Stimulated activated naive CD4-positive, alpha-beta T cell (primary cell): Measurements from ENCODE around the gene EPAS1.
A peak's percentile ranks its signal among the peaks of the same experiment; 100 is the strongest.

Experiments used
- DNase-seq, 6 experiments: peaks; one replicate each; lab custom pipeline; 2025; lab: John Stamatoyannopoulos, UW

The EPAS1 gene

GRCh38 chr2:46339676-46340459 is 42.7 kb downstream of the EPAS1 start:
- no peak for DNase-seq

DNA sequence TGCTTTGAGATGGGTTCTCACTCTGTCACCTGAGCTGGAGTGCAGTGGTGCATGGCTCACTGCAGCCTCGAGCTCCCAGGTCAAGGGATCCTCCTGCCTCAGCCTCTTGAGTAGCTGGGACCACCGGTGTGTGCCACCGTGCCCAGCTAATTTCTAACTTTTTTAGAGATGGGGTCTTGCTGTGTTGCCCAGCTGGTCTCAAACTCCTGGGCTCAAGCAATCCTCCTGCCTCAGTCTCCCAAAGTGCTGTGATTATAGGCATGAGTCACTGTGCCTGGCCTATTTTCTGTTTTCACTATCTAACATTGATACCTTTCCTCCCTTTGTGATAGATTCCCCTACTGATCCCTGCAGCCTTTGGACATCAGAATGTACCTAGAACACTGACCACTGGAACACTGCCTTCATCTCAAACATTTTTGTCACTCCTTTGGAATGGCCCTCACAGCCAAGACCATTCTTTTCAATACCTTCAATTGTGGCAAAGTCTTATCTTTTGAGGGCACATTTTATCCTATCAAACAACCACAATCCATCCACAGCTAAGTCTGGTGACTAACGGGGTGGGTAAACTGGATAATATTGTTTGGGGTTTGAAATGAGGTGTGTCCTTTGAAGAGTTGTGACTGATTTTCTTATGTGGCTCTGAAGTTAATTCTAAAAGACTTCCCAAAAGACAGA is 43.7 kb downstream of the EPAS1 start:
- DNase-seq, result no peak

- DNase-seq, result no peak
Measured at GRCh38 chr2:46342566-46343315, 45.5 kb downstream of the EPAS1 start.

GRCh38 chr2:46344706-46345105 is 47.5 kb downstream of the EPAS1 start:
- no peak for DNase-seq

DNA sequence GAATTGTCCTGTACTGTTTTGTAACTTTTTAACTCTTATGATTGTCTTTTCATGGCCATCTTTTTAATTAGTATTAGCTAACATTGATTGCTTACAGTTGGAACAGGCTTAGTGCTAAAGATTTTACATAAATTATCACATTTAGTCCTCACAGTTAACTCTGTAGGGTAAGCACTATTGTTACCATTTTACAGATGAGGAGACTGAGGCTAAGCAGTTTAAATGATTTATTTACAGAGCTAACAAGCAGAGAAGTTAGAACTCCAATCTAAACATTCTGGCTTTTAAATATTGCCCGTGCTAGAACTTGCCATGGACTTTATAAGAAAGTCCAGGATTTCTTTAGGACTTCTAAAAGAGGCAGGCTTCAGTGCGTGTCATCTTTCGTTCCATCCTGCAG is 48.6 kb downstream of the EPAS1 start:
- DNase-seq, result no peak

- DNase-seq, result no peak
Measured at GRCh38 chr2:46346719-46347118, 49.5 kb downstream of the EPAS1 start.

GRCh38 chr2:46347648-46348280 is 50.6 kb downstream of the EPAS1 start:
- DNase-seq, result peak in 1 of 6 experiments; percentile 12

GRCh38 chr2:46349115-46349547 is 51.9 kb downstream of the EPAS1 start:
- DNase-seq, result no peak

DNA sequence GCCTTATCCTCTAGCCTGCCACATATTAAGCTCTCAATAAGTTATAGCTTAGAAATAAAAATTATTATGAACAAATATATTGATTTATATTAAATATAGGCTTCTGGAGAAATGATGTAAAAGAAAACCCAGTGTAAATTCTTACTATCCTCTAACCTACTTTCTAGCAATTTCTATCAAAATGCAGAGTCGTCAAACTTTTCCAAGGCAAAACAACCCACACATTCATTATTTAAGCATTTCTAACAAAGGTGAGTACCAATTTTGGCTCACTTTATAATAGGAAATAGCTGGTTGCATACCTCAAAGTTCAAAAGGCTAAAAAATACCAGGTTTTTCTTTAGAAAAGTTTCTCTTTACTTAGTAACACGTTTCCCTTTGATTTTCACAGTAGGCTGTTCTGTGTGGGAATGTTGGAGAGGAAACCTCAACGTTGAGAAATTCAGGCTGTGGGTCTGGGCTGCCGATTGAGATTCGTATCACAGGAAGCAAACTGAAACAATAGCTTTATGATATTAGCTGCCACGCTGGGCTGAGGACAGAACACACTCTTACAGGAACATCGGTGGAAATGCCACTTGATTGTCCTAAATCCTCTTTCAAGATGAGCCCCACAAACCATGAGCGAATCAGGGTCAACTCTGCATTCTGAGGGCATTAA is 53.0 kb downstream of the EPAS1 start:
- peak in 2 of 6 experiments; percentile 8 to 27 for DNase-seq

DNA sequence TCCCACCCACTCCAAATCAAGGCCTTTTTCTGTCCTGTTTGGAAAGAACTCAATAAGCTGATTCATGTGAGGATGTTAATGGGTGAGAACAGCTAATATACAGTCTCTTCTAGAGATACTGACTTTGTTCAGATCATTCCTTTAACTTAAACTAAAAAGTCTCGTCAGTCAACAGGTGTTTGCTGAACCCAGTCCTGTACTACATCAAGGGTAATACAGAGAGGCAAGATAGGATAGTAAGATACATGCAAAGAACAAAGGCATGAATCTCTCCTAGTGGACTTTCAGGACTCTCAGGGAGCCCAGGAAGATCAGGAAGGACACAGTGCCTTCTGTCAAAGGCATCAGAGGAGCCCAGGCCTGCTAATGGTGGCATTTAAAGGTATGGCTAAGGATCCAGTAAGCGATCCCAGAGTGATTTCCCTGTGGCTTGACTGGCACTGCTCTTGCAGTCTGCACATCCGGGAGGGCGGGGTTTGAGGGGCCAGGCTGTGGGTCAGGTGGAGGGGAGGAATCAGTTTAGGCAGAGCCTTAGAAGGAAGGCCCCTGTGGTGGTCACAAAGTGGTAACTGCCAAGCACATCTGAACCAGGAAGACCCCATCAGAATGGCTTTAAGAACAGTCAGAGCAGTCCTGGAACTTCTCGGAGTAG is 54.0 kb downstream of the EPAS1 start:
- peak in 2 of 6 experiments; percentile 13 to 57 for DNase-seq

DNA sequence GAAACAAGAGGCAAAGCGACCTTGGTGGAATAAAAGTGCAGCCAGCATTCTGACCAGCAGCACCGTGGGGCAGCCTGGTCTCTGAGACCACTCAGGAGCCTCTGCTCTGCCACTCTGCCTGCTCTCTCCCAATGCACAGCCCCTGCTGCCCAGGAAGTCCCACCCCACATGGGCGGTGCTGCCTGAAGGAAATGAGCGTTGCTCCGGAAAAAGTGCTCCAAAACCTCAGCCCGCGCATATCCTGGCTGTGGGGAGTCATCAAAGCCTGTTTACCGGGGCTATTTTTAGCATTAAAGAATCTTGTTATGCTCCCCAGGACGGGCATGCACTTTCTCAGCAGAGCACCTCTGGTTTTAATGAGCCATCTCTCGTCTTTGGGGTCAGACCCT is 54.5 kb downstream of the EPAS1 start:
- peak; percentile 11 to 78 (median 62) for DNase-seq

DNA sequence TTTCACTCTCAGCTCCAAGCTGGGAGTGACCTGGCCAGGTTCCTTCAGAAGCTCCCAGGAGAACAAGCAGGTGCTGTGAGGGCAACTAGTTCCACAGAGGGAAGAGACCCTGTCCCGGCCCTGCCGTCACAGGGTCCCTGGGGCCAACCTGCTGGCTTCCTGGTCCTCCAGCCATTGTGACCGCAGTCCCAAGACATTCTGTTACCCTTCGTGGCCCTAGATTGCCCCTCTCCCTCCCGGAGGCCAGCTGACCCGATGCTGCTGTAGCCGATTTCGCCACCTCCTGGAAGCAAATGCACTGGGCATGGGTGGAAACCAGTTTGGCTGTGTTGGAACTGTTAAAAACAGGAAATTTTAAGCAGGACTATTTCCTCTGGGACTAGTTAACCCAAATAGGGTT is 55.4 kb downstream of the EPAS1 start:
- no peak for DNase-seq

DNA sequence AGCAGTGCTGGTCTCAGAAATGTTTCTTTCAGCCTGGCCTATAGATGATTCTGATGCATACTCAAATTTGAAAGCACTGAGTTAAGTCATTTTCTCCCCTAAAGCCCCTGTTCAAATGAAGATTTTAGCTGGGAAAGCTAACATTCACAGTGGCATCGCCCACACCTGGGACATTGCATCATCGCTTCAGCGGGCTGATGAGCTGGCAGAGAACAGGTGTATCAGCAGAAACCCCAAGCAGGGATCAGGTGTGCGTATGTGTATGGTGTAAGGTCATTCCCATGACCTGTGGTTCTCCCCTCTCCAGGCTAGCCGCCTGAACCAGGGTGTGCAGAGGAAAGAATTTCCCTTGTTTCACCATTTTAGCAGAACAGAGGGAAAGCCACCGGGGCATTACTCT is 56.3 kb downstream of the EPAS1 start:
- no peak for DNase-seq

DNA sequence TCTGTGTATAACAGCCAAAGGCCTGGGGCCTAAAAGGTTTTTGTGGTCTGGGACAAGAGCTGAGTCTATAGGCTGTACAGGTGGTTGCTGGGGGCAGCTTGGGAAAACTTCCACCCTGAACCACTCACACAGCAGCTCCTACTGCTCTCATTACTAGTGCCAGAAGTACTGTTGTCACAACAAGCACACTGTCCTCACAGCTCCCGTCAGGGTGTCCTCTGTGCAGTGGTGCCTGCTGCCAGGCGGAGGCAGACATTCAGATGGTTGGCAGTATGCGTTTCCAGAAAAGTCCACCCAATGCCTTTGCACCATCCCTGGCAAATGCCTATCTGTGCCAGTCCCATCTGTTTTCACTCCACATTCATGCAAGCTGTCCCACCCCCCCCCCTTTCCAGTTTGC is 58.5 kb downstream of the EPAS1 start:
- DNase-seq, result no peak

DNA sequence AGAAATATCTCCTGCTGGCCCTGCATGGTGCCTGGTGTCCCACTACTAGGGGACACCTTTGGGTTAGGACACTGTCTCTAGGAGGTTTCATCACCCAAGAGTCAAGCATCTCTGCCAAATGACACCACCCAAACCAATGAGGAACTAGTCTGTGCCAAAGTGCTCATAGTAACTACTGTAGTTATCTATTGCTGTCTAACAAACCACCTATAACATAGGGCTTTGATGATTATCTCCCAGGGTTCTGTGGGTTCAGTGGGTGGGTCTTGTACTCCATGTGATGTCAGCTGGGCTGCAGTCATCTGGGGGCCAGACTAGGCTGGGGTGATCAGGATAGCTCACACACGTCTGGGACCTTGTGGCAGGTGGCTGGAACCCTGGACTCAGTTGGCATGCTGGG is 59.8 kb downstream of the EPAS1 start:
- no peak for DNase-seq

DNA sequence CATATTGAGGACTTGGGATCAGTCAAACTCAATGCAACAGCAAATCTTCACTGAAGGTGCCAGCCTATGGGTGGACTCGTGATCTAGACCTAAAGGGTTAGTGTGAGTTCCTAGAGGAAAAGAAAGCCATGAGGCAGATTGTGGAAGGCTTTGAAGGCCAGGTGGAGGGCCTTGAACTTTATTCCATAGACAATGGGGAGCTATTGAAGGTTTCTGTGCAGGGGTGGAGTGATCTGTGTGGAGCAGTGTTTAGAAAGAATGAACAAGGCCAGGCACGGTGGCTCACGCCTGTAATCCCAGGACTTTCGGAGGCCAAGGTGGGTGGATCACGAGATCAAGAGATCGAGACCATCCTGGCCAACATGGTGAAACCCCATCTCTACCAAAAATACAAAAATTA is 61.5 kb downstream of the EPAS1 start:
- no peak for DNase-seq

- no peak for DNase-seq
Measured at GRCh38 chr2:46360303-46360702, 63.1 kb downstream of the EPAS1 start.

DNA sequence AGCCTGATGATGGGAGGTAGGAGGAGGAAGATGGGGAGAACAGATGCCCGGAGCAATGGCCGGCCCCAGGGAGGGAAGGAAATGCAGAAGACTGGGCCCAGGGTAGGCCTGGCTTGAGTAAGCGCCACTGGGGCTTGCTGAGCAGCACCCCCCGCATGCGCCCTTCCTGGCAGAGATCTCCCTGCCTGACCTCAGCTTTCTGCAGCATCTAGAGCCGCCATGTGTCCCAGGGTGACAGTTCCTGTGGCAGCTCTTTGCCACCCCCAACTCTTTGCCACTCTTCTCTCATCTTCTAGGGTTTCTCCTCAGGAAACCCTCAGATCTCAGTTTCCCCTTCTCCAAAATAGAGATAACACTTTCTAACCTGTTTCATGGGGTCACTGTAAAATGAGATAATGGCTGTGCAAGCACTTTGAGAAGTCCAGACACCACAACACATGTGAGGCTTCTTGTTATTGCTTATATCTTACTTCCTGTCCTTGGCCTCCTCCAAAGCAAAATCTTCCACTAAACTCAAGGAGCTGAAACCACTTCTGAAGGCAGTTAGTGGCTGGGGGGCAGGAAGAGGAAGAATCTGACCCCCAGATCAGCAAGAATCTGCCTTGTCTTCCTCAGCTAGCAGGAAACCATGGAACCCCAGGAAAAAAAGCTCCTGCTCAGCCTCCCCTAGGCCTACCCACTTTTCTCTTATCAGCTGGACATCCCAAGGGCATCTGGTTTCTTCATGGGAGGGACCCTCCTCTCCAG is 64.9 kb downstream of the EPAS1 start:
- no peak for DNase-seq

GRCh38 chr2:46362667-46363012 is 65.4 kb downstream of the EPAS1 start:
- no peak for DNase-seq

DNA sequence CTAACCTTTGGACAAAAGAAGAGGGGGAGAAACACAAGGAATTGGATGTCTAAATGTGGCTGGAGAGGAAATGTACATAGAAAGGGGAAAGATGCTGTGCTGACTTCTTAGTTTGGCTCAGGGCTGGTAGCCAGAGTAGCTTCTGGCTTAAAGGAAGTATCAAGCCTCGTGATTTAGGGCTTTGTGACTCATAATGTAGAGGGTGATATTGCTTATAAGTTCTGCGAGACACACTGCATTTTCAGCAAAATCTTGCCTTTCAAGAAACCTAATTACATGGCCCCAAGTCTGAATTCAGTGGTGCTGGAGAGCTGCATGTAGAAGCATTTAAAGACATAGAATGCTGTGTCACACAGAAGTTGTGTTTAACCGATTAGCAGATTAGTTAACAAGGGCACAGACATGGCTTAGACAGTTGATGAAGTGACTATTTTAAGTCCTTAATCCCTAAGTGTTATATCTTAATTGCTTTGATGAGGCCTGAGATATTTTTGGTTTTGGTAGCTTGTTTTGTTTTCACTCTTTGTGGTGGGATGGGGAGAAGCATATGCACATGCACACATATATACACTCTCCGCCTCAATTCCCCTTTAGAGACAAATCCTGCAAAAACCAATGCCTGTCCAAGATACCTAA is 66.4 kb downstream of the EPAS1 start:
- no peak for DNase-seq
